Smooth muscle cell (in vitro differentiated cells): Measurements from ENCODE around the gene PHAF1. TPM values are rescaled to one million over a fixed set of nuclear protein-coding genes. Genes with fewer than 3 reads are reported as not detected.
A peak's percentile ranks its signal among the peaks of the same experiment; 100 is the strongest.

Experiments used
- DNase-seq: peaks from one replicate; lab custom pipeline; 2025; ENCODE audit not compliant: unreplicated experiment; lab: John Stamatoyannopoulos, UW
- H2AFZ ChIP-seq: fragments of 200-600 bp; sonication (generic); 2 replicates; pipeline ENCODE4 v1.6.0; 2016; ENCODE audit warnings: antibody characterized with exemption, low read depth, mild to moderate bottlenecking
- H3F3A ChIP-seq: fragments of 200-600 bp; sonication (generic); 2 replicates; pipeline ENCODE4 v1.6.0; 2017; ENCODE audit warnings: antibody characterized with exemption, low read depth
- H3K27ac ChIP-seq: fragments of 200-600 bp; sonication (generic); 2 replicates; pipeline ENCODE4 v1.5.1; 2016; ENCODE audit warnings: low read depth, mild to moderate bottlenecking
- H3K27me3 ChIP-seq: fragments of 200-600 bp; sonication (generic); 2 replicates; pipeline ENCODE4 v1.6.1; 2016; ENCODE audit warnings: low read depth, mild to moderate bottlenecking
- H3K36me3 ChIP-seq: fragments of 200-600 bp; sonication (generic); 2 replicates; pipeline ENCODE4 v1.5.1; 2016; ENCODE audit warnings: low read depth
- H3K4me1 ChIP-seq: fragments of 200-600 bp; sonication (generic); 2 replicates; pipeline ENCODE4 v1.5.1; 2016; ENCODE audit warnings: low read depth
- H3K4me2 ChIP-seq: fragments of 200-600 bp; sonication (generic); 2 replicates; pipeline ENCODE4 v1.6.0; 2016; ENCODE audit warnings: mild to moderate bottlenecking
- H3K4me3 ChIP-seq: fragments of 200-600 bp; sonication (generic); 2 replicates; pipeline ENCODE4 v1.5.1; 2016; ENCODE audit warnings: mild to moderate bottlenecking
- H3K79me2 ChIP-seq: fragments of 200-600 bp; sonication (generic); 2 replicates; pipeline ENCODE4 v1.6.0; 2016; ENCODE audit warnings: low read depth, mild to moderate bottlenecking
- H3K9ac ChIP-seq: fragments of 200-600 bp; sonication (generic); 2 replicates; pipeline ENCODE4 v1.6.0; 2016; ENCODE audit warnings: low read depth
- H3K9me3 ChIP-seq: fragments of 200-600 bp; sonication (generic); replicated peaks from 2 replicates; pipeline ENCODE4 v1.5.1; 2016; ENCODE audit warnings: low read depth
- H4K20me1 ChIP-seq: fragments of 200-600 bp; sonication (generic); 2 replicates; pipeline ENCODE4 v1.6.0; 2016; ENCODE audit warnings: low read depth
- CTCF ChIP-seq: fragments of 200-600 bp; sonication (generic); IDR thresholded peaks from 2 replicates; pipeline ENCODE4 v1.5.1; 2017; ENCODE audit warnings: borderline replicate concordance, mild to moderate bottlenecking, antibody characterized with exemption; ENCODE audit not compliant: insufficient read depth, poor library complexity, severe bottlenecking
- WGBS: methylation state at CpG from one replicate; pipeline ENCODE4 v1.1.7; 2016; ENCODE audit warnings: low lambda C conversion rate; 5-methylcytosine and 5-hydroxymethylcytosine counted together
- polyA plus RNA-seq: library from polyadenylated mRNA; unstranded; fragments of >200 nt; fragmentation: Nextera tagmentation; extraction: Ambion mirVana; gene quantifications from 2 replicates; pipeline ENCODE4 v1.2.1, GENCODE V29; 2016
- total RNA-seq: library from RNA; depleted of rRNA; stranded (reverse); fragments of >200 nt; gene quantifications from 2 replicates; pipeline ENCODE4 v1.2.3, GENCODE V29; 2014

PHAF1 gene
- total and polyA plus RNA-seq, 2 experiments from 2014 or later = 15.5 TPM

GRCh38 chr16:67146523-67147357 lies 37.0 kb downstream of the PHAF1 start:
- TF ChIP-seq CTCF = no peak
- no peaks in the 10 kb centered on the region for H3F3A ChIP-seq
- H3K27ac ChIP-seq = no peak overlapping the region
- no peak overlapping the region for H3K4me3 ChIP-seq
- no peak overlapping the region for H3K9ac ChIP-seq
- H3K4me2 ChIP-seq = no peak overlapping the region
- no peaks in the 10 kb centered on the region for H3K79me2 ChIP-seq
- DNase-seq = no peak
- H3K36me3 ChIP-seq = peaks cover 4% of the 10 kb centered on the region
- H3K4me1 ChIP-seq = no peaks in the 10 kb centered on the region
- peaks cover 15% of the 10 kb centered on the region for H4K20me1 ChIP-seq
- no peaks in the 10 kb centered on the region for H3K27me3 ChIP-seq
- no peaks in the 10 kb centered on the region for H3K9me3 ChIP-seq
- no peak overlapping the region for H2AFZ ChIP-seq
- WGBS = 93% methylated on average over 7 of the region's 7 CpGs

GRCh38 chr16:67147437-67148140 lies 37.8 kb downstream of the PHAF1 start:
- H3K36me3 ChIP-seq = peaks cover 4% of the 10 kb centered on the region
- H3K79me2 ChIP-seq = no peaks in the 10 kb centered on the region
- H3K4me2 ChIP-seq = no peak overlapping the region
- 93% methylated on average over 4 of the region's 4 CpGs for WGBS
- no peak overlapping the region for H3K9ac ChIP-seq
- H4K20me1 ChIP-seq = peaks cover 15% of the 10 kb centered on the region
- H3K27me3 ChIP-seq = no peaks in the 10 kb centered on the region
- H3F3A ChIP-seq = no peaks in the 10 kb centered on the region
- no peak for TF ChIP-seq CTCF
- H3K27ac ChIP-seq = peak overlapping the region; percentile 26
- no peaks in the 10 kb centered on the region for H3K9me3 ChIP-seq
- H2AFZ ChIP-seq = no peak overlapping the region
- no peak overlapping the region for H3K4me3 ChIP-seq
- no peaks in the 10 kb centered on the region for H3K4me1 ChIP-seq
- DNase-seq = no peak

- Histone ChIP-seq H3K4me2 (no peak overlapping the region), H4K20me1 (peaks cover 15% of the 10 kb centered on the region), H3K4me3 (no peak overlapping the region), H2AFZ (no peak overlapping the region), H3K36me3 (peaks cover 4% of the 10 kb centered on the region), H3K27me3 (no peaks in the 10 kb centered on the region), H3K9me3 (no peaks in the 10 kb centered on the region), H3K9ac (no peak overlapping the region), H3K4me1 (no peaks in the 10 kb centered on the region), H3K27ac (no peak overlapping the region), H3F3A (no peaks in the 10 kb centered on the region), H3K79me2 (no peaks in the 10 kb centered on the region)
- WGBS = 100% methylated on average over 2 of the region's 2 CpGs
- DNase-seq = no peak
- TF ChIP-seq CTCF = no peak
These were observed 38.5 kb downstream of the PHAF1 start for GRCh38 chr16:67148221-67148620.
